ENCODE results near the gene TRAM2. TPM values are rescaled to one million over a fixed set of nuclear protein-coding genes. Genes with fewer than 3 reads are reported as not detected.
A peak's percentile ranks its signal among the peaks of the same experiment; 100 is the strongest.

The TRAM2 gene
- total and polyA plus RNA-seq, 2 of the 13 experiments (the other 11 are each of a cell fraction or from before 2014, with no cell fraction given) = 49.1 to 72.5 TPM

- TF ChIP-seq ERF (CRISPR knock-in tag; IDR thresholded peaks at IDR 0.05) (no peak), HINFP (CRISPR knock-in tag; IDR thresholded peaks at IDR 0.05; ENCODE audit: low read depth) (peak; percentile 89), MEIS1 (CRISPR knock-in tag; IDR thresholded peaks at IDR 0.05; ENCODE audit: borderline replicate concordance) (peak; percentile 79; the same call in 1 of the 2 replicates), DZIP1 (CRISPR knock-in tag; IDR thresholded peaks at IDR 0.05) (no peak), MTERF4 (CRISPR knock-in tag; IDR thresholded peaks at IDR 0.05) (no peak; the same call in 1 of the 2 replicates), ZNF343 (CRISPR knock-in tag; IDR thresholded peaks at IDR 0.05) (peak; percentile 63; the same call in 1 of the 2 replicates), ZNF530 (CRISPR knock-in tag; IDR thresholded peaks at IDR 0.05; ENCODE audit: low read depth) (no peak), ZBTB3 (CRISPR knock-in tag; IDR thresholded peaks at IDR 0.05; ENCODE audit: borderline replicate concordance, low read depth) (no peak), SRSF9 (IDR thresholded peaks at IDR 0.05; ENCODE audit: borderline replicate concordance, insufficient read depth, low read depth, low read length, poor library complexity, severe bottlenecking) (no peak), CREBL2 (CRISPR knock-in tag; IDR thresholded peaks at IDR 0.05; ENCODE audit: borderline replicate concordance) (no peak), SUZ12 (IDR thresholded peaks at IDR 0.05; ENCODE audit: low read depth, low read length) (no peak), HOXD1 (CRISPR knock-in tag; IDR thresholded peaks at IDR 0.05) (0 out of 2 replicates have a peak, but pooled peaks have one; percentile 42), GATA4 (IDR thresholded peaks at IDR 0.05; ENCODE audit: borderline replicate concordance, low read depth) (no peak), HOXA9 (CRISPR knock-in tag; IDR thresholded peaks at IDR 0.05; ENCODE audit: borderline replicate concordance) (0 out of 2 replicates have a peak, but pooled peaks have one; percentile 3), PRPF4 (IDR thresholded peaks at IDR 0.05; ENCODE audit: low read depth, low read length, poor library complexity, severe bottlenecking) (no peak), MED1 (CRISPR knock-in tag; IDR thresholded peaks at IDR 0.05) (no peak), PAF1 (CRISPR knock-in tag; IDR thresholded peaks at IDR 0.05) (no peak), FOXA3 (CRISPR knock-in tag; IDR thresholded peaks at IDR 0.05) (no peak), PRMT3 (CRISPR knock-in tag; IDR thresholded peaks at IDR 0.05; ENCODE audit: borderline replicate concordance, low read depth) (no peak), DMTF1 (CRISPR knock-in tag; IDR thresholded peaks at IDR 0.05) (no peak), ZNF792 (CRISPR knock-in tag; IDR thresholded peaks at IDR 0.05) (no peak), ZNF121 (CRISPR knock-in tag; IDR thresholded peaks at IDR 0.05) (peak; percentile 13; the same call in 1 of the 2 replicates)
Measured at GRCh38 chr6:52576392-52577021, 353 bp downstream of the TRAM2 start (continued).

Measured in HepG2 (cell line).